Muscle of arm (tissue), 12 donors: Measurements from ENCODE around the gene STIMATE. TPM values are rescaled to one million over a fixed set of nuclear protein-coding genes. Genes with fewer than 3 reads are reported as not detected.

ENCODE experiments used
- DNase-seq: peaks from one replicate; pipeline ENCODE4 v3.0.0-alpha.2; 2013
- polyA plus RNA-seq, 12 donors: library from polyadenylated mRNA; unstranded; fragments of 120-200 nt; gene quantifications; one replicate each; pipeline ENCODE4 v1.2.1, GENCODE V29; 2013; ENCODE audit not compliant: insufficient read length in 12 of 12

The STIMATE gene
- polyA plus RNA-seq, 12 donors: 6.2 to 19.1 (median 8.3) TPM; not detected in 1

DNA sequence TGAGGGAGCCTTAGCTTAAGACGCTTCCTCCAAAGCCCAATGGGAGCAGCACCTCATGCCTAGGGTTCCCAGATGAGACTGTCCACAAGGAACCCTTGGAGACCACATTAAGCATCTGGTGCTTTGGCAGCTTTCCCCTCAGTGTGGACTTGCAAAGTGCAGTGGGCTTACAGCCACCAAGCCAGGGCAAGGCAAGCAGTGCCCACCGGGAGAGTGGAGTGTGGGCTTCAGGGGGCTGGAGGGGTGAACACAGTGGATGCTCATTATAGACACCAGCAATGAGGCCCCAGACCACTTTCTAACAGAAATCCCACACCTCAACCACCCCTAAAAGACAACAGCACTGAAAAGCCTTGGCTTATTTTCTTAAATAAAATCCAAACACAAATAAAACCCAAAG is 53.5 kb downstream of the STIMATE start:
- no peak for DNase-seq

GRCh38 chr3:52843108-52843865 is 54.1 kb downstream of the STIMATE start:
- DNase-seq: no peak

GRCh38 chr3:52842424-52842823 is 54.9 kb downstream of the STIMATE start:
- DNase-seq: no peak

DNA sequence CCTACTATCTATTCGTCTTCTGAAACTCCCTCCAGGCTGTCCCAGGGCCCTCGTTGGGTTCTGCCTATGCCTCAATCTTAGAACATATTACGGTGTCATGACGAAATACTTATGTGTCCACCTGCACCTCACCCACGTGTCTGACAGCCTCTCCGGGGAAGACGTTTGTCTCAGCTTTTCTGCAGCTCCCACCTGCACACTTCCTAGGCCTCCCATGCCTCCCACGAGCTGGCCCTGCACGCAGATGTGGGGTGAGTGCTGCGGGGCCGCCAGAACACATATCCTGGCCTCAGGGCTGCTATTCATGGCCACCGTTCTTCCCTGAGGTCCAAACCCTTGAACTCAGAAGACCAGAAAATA is 55.4 kb downstream of the STIMATE start:
- no peak for DNase-seq

DNA sequence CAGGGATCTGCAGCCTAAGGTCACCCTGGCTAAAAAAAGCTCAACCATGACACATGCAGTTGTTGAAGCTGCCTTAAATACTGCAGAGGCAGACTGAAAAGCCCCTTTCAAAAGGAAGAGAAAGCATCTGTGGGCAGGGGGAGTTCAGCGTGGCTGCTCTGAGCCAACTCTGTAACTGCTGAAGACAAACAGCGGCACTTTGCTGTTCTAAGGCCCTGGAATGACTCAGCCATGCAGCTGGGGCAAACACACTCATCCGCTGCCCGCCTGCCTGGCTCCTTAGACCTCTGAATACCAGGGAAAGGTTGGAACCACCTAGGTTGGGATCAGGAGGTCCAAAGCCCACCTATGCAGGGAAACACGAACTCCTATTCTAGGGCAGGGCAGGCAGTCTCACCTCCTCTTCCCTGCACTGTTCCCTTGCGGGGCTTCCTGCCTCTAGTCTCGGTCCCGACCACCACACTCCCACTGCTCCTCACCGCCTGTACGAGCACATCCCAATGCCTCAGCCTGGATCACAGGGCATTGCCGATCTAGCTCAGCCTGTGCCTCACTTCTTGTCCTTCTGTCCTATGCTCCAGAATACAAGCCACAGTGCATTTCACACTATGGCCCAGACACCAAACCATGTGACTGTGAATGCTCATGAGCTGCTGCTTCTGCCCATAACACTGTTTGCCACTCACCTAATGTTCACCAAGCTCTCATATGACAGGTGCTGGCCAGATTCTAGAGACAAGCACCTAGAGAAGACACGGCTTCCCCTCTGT is 56.0 kb downstream of the STIMATE start:
- no peak for DNase-seq

- DNase-seq: no peak
Measured at GRCh38 chr3:52839892-52840545, 57.3 kb downstream of the STIMATE start.

GRCh38 chr3:52839268-52839575 is 58.1 kb downstream of the STIMATE start:
- DNase-seq: no peak

DNA sequence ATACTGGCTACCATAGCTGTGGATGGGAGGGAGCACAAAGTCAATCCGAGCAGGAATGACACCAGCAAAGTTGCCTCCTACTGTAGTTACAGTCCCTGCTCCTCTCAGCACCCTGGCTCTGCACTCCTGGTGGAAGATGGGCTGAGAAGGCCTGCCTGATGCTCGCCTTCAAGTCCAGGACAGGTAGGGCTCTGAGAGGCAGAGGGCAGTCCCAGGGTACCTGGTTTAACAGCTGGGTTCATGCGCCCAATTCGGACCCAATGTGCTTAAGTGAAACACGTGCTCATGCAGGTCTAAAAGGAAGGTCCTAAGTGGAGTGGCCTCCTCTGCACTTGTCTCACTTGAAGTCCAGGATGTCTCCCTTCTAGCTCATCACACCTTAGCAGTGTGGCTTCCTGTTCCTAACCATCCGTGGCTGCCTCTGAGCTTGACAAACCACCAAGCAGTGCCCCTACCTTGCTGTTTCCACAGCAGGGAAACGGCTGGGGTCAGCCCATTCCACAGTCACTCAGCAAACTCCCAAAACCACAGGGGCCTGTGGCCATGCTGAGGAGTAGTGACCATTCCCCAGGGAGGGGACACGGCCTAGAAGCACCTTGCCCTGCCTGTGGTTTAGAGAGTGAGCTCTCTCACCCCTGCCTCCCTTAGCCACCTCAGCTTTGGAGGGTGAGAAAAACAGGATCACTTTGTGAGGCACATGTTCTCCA is 58.6 kb downstream of the STIMATE start:
- DNase-seq: no peak

DNA sequence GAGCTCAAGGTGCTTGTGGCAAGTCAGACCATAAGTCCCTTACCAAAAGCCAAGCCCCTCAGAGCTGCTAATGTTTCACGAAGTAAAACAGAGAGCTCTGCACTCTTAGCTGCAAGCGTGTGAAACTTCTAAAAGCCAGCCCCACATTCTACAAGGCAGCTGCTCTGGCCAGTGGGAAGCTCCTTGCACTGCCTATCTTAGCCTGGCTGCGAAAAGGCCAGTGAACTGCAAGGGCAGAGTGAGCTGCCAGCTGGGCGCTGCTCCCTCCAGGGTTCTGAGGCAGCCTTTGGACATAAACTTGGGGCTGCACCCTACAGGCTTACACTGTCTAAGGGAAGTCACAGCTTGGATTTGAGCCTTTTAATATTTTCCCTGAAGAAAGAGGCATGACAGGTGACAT is 60.4 kb downstream of the STIMATE start:
- no peak for DNase-seq

GRCh38 chr3:52836471-52836845 is 60.9 kb downstream of the STIMATE start:
- DNase-seq: no peak

DNA sequence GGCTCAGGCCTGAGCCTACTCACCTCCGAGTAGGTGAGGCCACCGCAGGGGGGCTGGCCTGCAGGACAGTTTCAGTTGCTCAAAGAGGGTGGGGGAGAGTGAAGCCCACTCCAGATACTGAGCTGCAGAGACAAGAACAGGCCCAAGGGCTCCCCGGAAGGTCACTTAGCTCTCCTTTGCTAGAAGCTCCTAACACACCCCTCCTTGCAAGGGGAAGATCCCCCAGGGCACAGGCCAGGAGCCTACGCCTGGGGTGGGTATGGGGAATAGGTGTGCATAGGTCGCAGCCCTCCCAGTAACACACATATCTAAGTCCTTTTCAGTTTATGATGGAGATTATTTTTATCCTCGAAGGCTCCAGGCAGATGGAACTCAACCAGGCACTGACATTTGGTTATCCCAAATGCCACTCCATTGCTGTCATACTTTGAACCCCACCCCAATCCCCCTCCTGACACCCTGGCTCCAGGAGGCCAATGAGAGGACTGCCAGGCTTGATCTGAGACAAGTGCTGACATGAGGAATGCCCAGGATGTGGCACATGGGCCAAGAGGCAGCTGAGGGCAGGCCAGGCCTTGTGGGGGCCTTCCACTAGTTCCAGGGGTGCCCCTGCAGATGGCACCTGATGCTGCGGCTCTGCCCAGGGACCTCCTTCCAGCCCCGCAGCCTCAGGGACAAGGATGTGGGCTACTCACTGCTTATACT is 61.4 kb downstream of the STIMATE start:
- DNase-seq: no peak

GRCh38 chr3:52834871-52835501 is 62.4 kb downstream of the STIMATE start, which contains the start of gene MUSTN1:
MUSTN1 (minus strand) TSS chr3:52835019; CDS start chr3:52834948, 71 bp downstream.
- DNase-seq: peak; percentile 48

- no peak for DNase-seq
Measured at GRCh38 chr3:52833202-52833601, 64.1 kb downstream of the STIMATE start.

DNA sequence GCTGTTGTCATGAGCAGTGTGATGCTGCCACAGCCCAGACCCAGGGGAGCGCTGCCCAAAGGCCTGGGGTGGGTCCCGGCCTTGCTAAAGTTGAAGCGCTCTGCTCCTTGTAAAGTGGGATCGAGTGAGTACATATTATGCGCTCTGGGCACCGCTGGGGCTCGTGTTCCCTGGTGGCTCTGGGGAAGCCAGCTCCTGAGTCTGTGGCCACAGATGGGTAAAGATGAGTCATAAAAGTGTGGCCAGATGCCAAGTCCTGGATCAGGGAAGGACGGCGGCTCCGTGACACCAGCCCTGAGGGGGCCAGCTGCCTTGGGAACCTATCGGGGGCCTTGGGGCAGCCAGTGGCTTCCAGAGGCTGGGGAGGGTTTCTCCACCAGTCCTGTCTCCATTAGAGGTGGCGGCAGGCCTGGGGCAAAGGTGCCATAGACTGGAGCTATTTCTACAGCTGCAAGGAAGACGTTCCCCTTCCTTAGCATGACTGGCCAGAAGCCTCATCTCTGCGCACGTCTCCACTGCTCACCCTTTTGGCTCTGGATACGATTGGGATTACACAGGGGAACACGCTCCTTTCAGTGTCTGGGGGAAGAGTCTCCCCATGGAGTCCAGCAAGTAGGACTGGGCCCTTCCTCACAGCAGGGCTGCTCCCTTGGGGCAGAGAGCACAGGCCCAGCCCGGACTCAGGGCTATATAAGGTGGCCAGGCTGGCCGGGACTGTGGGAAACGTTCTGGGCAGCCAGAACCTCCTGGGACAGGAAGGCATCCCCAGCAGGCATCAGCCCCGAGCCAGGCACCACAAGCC is 65.6 kb downstream of the STIMATE start:
- DNase-seq: peak; percentile 31

GRCh38 chr3:52830535-52831258 is 66.7 kb downstream of the STIMATE start, which contains the start of gene ITIH4:
ITIH4 (minus strand) TSS chr3:52830672; CDS start chr3:52830642, 30 bp downstream.
- no peak for DNase-seq

DNA sequence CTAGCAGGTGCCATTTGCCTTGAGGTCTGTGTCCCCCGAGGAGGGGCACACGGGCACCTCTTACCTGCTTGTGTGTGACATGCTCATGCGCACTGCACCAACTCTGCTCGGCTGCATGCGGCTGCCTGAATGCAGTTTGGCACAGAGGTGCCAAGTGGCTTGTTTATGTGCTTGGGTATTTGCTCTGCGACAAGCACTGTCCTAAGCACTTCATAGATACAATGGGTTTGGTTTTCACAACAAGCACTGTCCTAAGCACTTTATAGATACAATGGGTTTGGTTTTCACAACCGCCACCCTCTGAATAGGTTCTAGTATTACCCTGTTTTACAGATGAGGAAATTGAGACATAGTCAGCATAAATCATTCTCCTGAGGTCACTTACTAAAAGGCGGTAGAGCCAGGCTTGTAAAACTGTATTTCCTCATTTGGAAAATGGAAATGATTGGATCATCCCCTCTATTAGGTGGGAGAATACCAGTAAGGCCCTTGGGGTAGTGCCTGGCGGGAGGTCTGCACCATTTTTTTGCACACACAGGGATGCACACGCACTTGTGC is 67.4 kb downstream of the STIMATE start:
- no peak for DNase-seq

DNA sequence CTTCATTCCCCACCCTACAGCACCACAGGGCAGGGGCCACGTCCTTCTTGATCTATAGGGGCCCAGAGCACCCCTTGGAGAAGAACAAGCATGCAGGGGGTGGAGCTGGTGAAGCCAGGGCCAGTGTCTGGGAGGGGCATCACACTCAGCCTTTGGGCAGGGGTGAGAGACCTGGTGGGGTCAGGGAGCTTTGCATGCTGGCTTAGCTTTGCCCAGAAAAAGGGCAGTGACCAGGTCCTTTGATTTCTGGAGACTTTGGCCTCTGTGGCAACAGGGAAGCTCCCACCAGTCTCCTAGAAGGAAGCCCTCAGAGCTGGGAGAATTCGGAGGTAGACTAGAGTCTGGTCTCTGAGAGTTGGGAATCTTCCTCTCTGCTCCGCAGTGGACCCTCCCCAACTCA is 67.9 kb downstream of the STIMATE start:
- no peak for DNase-seq

DNA sequence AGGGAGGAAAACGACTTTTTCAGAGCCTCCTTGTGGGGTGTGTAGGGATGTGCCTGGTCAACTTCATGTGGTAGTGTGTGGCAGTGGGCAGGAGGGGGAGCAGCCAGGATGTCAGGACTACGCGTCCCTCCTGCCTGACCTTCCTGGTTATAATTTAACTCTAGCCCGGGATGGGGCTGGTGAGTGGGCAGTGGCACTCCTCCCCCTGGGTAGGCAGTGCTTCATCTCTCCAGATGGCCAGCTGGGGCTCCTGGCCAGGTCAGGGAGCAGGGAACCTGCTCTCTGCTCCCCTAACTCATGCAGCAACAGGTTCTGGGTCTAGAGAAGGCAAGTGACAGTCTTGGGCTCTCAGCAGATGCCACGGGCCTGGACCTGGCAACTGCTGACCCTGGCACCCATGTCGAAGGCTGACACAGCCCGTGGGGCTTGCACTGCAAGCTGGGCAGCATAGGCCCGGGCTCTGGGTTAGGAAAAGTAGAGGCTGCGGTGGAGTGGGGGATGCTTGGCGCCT is 69.4 kb downstream of the STIMATE start:
- DNase-seq: no peak

- DNase-seq: no peak
Measured at GRCh38 chr3:52827441-52827840, 69.9 kb downstream of the STIMATE start.
